LNCAP (cell line): ENCODE measurements around the gene TUT4.

Experiments used
- CTCF ChIP-seq: fragments of 450-650 bp; IDR thresholded peaks from 2 replicates; pipeline ENCODE4 v1.5.1; 2017; ENCODE audit warnings: mild to moderate bottlenecking

Gene TUT4

GRCh38 chr1:52400131-52400530, 152.8 kb downstream of the TUT4 start:
- no peak for TF ChIP-seq CTCF

DNA sequence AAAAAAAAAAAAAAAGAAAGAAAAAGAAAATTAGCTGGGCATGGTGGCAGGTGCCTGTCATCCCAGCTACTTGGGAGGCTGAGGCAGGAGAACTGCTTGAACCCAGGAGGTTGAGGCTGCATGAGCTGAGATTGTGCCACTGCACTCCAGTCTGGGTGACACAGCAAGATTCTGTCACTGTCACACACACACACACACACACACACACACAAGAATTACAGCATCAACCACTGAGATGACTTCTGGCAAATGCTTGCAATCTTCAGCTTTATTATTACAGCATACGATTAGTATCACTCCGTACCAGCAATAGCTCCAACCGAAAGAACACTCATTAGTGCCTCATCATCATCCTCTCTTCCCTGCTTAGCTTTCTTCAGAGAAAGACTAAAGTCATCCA, 153.3 kb downstream of the TUT4 start:
- no peak for TF ChIP-seq CTCF

DNA sequence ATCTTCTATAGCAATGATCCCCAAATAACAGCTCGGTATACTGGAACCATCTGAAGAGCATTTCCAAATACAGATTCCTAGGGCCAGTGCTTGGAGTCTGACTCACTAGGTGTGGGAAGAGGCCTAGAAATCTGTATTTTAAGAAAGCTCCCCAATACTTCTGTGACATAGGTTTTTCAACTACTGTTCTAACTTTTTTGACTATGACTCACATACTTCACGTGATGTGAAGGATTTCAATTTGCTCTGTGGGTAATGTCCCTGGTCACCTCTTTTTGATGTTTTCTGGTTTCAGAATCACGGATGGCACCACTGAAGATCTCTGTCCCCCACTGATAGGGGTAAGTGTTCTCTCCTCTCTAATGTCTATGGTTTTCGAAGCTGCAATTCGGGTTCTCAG, 159.7 kb downstream of the TUT4 start:
- TF ChIP-seq CTCF, result no peak

- no peak for TF ChIP-seq CTCF
Observed at GRCh38 chr1:52386458-52386857, 166.4 kb downstream of the TUT4 start.

DNA sequence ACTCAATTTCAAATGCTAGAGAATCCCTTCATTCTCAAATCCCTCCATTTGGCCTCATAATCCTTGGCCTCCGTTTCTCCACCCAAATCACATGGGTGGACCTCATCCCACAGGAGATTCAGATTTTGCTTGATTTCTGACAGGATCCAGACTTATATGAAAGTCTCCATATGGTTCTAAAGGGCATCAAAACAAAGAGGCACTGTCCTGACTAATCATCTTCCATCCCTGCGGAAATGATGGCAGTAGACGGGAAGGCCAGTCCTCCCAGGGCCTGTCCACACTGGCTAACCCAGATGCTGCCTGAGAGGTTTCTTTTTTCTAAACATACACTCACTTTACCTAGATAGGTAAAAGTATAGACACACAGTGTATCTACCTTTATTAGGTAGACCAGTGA, 167.5 kb downstream of the TUT4 start:
- no peak for TF ChIP-seq CTCF
